Neutrophil (primary cell): ENCODE measurements around the gene RTP5.

Experiments used
- H3K27ac ChIP-seq: fragments of 200-600 bp; sonication (generic); 2 replicates; pipeline ENCODE4 v1.5.1; 2016; ENCODE audit warnings: mild to moderate bottlenecking, moderate library complexity
- H3K27me3 ChIP-seq: fragments of 200-600 bp; sonication (generic); 2 replicates; pipeline ENCODE4 v1.6.0; 2016; ENCODE audit warnings: mild to moderate bottlenecking
- H3K36me3 ChIP-seq: fragments of 200-600 bp; sonication (generic); 2 replicates; pipeline ENCODE4 v1.5.1; 2017
- H3K4me1 ChIP-seq, 2 experiments: fragments of 200-600 bp in 1 of 2; sonication (generic) in 1 of 2; 1 replicate in 1 of 2; 2 replicates in 1 of 2; pipeline versions ENCODE4 v1.5.1 to v1.6.1; 2013 to 2016; ENCODE audit warnings: low read depth in 1 of 2, low read length in 1 of 2, mild to moderate bottlenecking in 1 of 2, moderate library complexity in 1 of 2; ENCODE audit not compliant: control insufficient read depth in 1 of 2, insufficient read depth in 1 of 2
- H3K4me3 ChIP-seq, 2 experiments: fragments of 200-600 bp in 1 of 2; sonication (generic) in 1 of 2; 1 replicate in 1 of 2; 2 replicates in 1 of 2; pipeline ENCODE4 v1.5.1; 2013 to 2016; ENCODE audit warnings: low read depth in 1 of 2, low read length in 1 of 2, mild to moderate bottlenecking in 1 of 2, moderate library complexity in 1 of 2
- H3K9me3 ChIP-seq: fragments of 200-600 bp; sonication (generic); 2 replicates; pipeline ENCODE4 v1.5.1; 2016
- CTCF ChIP-seq: fragments of 200-600 bp; sonication (generic); IDR thresholded peaks from 2 replicates; pipeline ENCODE4 v1.5.1; 2016; ENCODE audit warnings: antibody characterized with exemption

Gene RTP5

GRCh38 chr2:241893265-241893664 is 23.7 kb downstream of the RTP5 start:
- Histone ChIP-seq H3K9me3 (no peaks in the 10 kb centered on the region), H3K4me3 (no peak overlapping the region), H3K4me1 (no peaks in the 10 kb centered on the region), H3K27ac (no peak overlapping the region), H3K27me3 (no peaks in the 10 kb centered on the region), H3K36me3 (no peaks in the 10 kb centered on the region)
- TF ChIP-seq CTCF, result no peak

GRCh38 chr2:241894056-241894641 is 24.6 kb downstream of the RTP5 start:
- Histone ChIP-seq H3K27me3 (no peaks in the 10 kb centered on the region), H3K36me3 (no peaks in the 10 kb centered on the region), H3K4me3 (no peak overlapping the region), H3K4me1 (no peaks in the 10 kb centered on the region), H3K9me3 (no peaks in the 10 kb centered on the region), H3K27ac (no peak overlapping the region)
- TF ChIP-seq CTCF, result no peak

GRCh38 chr2:241894681-241895426 is 25.3 kb downstream of the RTP5 start:
- no peaks in the 10 kb centered on the region for H3K36me3 ChIP-seq
- H3K27ac ChIP-seq, result no peak overlapping the region

GRCh38 chr2:241895427-241895711 is 25.8 kb downstream of the RTP5 start:
- Histone ChIP-seq H3K27ac (no peak overlapping the region), H3K4me1 (no peaks in the 10 kb centered on the region), H3K9me3 (no peaks in the 10 kb centered on the region), H3K36me3 (no peaks in the 10 kb centered on the region), H3K27me3 (peaks cover under 1% of the 10 kb centered on the region), H3K4me3 (no peak overlapping the region)
- TF ChIP-seq CTCF, result no peak

More at GRCh38 chr2:241894681-241895426, 25.3 kb downstream of the RTP5 start:
- H3K4me3 ChIP-seq, result no peak overlapping the region
- no peaks in the 10 kb centered on the region for H3K4me1 ChIP-seq
- no peaks in the 10 kb centered on the region for H3K9me3 ChIP-seq
- no peaks in the 10 kb centered on the region for H3K27me3 ChIP-seq
- no peak for TF ChIP-seq CTCF

- Histone ChIP-seq H3K4me1 (no peaks in the 10 kb centered on the region), H3K27ac (no peak overlapping the region), H3K36me3 (no peaks in the 10 kb centered on the region), H3K4me3 (no peak overlapping the region), H3K9me3 (no peaks in the 10 kb centered on the region), H3K27me3 (peaks cover 6% of the 10 kb centered on the region)
- no peak for TF ChIP-seq CTCF
Observed at GRCh38 chr2:241895712-241896641, 26.4 kb downstream of the RTP5 start.
